ENCODE measurements around the gene LAMTOR4.

- no peak for TF ChIP-seq POLR2A (IDR thresholded peaks at IDR 0.05; ENCODE audit: low read depth)
- TF ChIP-seq, protein P1, sequence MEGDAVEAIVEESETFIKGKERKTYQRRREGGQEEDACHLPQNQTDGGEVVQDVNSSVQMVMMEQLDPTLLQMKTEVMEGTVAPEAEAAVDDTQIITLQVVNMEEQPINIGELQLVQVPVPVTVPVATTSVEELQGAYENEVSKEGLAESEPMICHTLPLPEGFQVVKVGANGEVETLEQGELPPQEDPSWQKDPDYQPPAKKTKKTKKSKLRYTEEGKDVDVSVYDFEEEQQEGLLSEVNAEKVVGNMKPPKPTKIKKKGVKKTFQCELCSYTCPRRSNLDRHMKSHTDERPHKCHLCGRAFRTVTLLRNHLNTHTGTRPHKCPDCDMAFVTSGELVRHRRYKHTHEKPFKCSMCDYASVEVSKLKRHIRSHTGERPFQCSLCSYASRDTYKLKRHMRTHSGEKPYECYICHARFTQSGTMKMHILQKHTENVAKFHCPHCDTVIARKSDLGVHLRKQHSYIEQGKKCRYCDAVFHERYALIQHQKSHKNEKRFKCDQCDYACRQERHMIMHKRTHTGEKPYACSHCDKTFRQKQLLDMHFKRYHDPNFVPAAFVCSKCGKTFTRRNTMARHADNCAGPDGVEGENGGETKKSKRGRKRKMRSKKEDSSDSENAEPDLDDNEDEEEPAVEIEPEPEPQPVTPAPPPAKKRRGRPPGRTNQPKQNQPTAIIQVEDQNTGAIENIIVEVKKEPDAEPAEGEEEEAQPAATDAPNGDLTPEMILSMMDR (IDR thresholded peaks at IDR 0.05), result no peak
- no peak for TF ChIP-seq POLR2AphosphoS5 (IDR thresholded peaks at IDR 0.05)
- TF ChIP-seq EP300 (IDR thresholded peaks at IDR 0.05), result no peak
Observed at GRCh38 chr7:100154651-100155491, 6.2 kb downstream of the LAMTOR4 start.

Measured in esophagus muscularis mucosa (tissue), 4 donors.